HCT116 (cell line): Measurements from ENCODE around the gene MAIP1. TPM values are rescaled to one million over a fixed set of nuclear protein-coding genes. Genes with fewer than 3 reads are reported as not detected.

Experiments
- ATAC-seq: fragments of 200-7000 bp; cut with Tn5 transposase; 2 replicates; pipeline ENCODE4 v1.9.1; 2020; ENCODE audit warnings: mild to moderate bottlenecking, moderate library complexity
- BruUV-seq: library from RNA; stranded (reverse); fragments of 400-500 nt; replicated peaks from 2 replicates; lab custom pipeline; 2021; lab: Mats Ljungman, UMichigan
- CTCF ChIA-PET: fragments of 300-600 bp; sonication (Branson Sonifier 250); formaldehyde crosslinking; loops from one replicate; lab custom pipeline; 2021; ENCODE audit warnings: antibody characterized with exemption; lab: Charles Lee
- POLR2A ChIA-PET: fragments of 300-600, 350-600 bp; sonication (Branson Sonifier 250); formaldehyde crosslinking; loops from one replicate; lab custom pipeline; 2021; ENCODE audit warnings: antibody characterized with exemption; lab: Charles Lee
- RAD21 ChIA-PET, 2 experiments: fragments of 300-600 bp; sonication (Branson Sonifier 250); formaldehyde crosslinking; loops; one replicate each; lab custom pipeline; 2023; ENCODE audit warnings: low total read pairs in 2 of 2; ENCODE audit not compliant: uncharacterized antibody in 2 of 2, unreplicated experiment in 2 of 2, low non-redundant PET in 1 of 2; lab: Charles Lee
- DNase-seq: peaks from one replicate; pipeline ENCODE4 v3.0.0-alpha.2; 2010; ENCODE audit warnings: low read depth, low spot score
- H2AFZ ChIP-seq: fragments of 200-600 bp; shearing (Covaris generic), sonication (generic); 2 replicates; pipeline ENCODE4 v1.6.1; 2017; ENCODE audit warnings: low read depth, mixed run types, mixed read lengths, antibody characterized with exemption, low read length; ENCODE audit not compliant: poor library complexity, severe bottlenecking
- H3K27ac ChIP-seq: 2 replicates; pipeline ENCODE4 v1.5.1; 2012; ENCODE audit warnings: low read depth, low read length
- H3K27me3 ChIP-seq: fragments of 200-600 bp; sonication (generic); 2 replicates; pipeline ENCODE4 v1.6.1; 2016; ENCODE audit warnings: mixed run types, low read length, mixed read lengths; ENCODE audit not compliant: insufficient read depth
- H3K36me3 ChIP-seq, 2 experiments: fragments of 200-500 bp in 1 of 2; fragments of 200-600 bp in 1 of 2; sonication (Bioruptor generic) in 1 of 2; sonication (generic) in 1 of 2; 2 replicates each; pipeline versions ENCODE4 v1.5.1 to v1.6.1; 2014 to 2016; ENCODE audit warnings: low read length in 2 of 2, inconsistent platforms in 1 of 2, mixed read lengths in 1 of 2, mixed run types in 1 of 2; ENCODE audit not compliant: insufficient read depth in 2 of 2, control insufficient read depth in 1 of 2
- H3K4me1 ChIP-seq, 2 experiments: fragments of 200-600 bp in 1 of 2; sonication (generic) in 1 of 2; 2 replicates each; pipeline versions ENCODE4 v1.5.1 to v1.6.1; 2012 to 2017; ENCODE audit warnings: low read length in 2 of 2, inconsistent platforms in 1 of 2, mild to moderate bottlenecking in 1 of 2, mixed read lengths in 1 of 2, mixed run types in 1 of 2, moderate library complexity in 1 of 2; ENCODE audit not compliant: insufficient read depth in 2 of 2, control insufficient read depth in 1 of 2
- H3K4me2 ChIP-seq: fragments of 200-600 bp; sonication (generic); 2 replicates; pipeline ENCODE4 v1.6.1; 2017; ENCODE audit warnings: mixed run types, low read length, mixed read lengths
- H3K4me3 ChIP-seq, 2 experiments: fragments of 200-600 bp in 1 of 2; sonication (generic) in 1 of 2; replicated peaks in 1 of 2; 2 replicates each; pipeline ENCODE4 v1.5.1; 2011 to 2016; ENCODE audit warnings: low read length in 2 of 2, control low read depth in 1 of 2, low read depth in 1 of 2, mild to moderate bottlenecking in 1 of 2, mixed read lengths in 1 of 2, mixed run types in 1 of 2
- H3K79me2 ChIP-seq: fragments of 200-600 bp; sonication (generic); 2 replicates; pipeline ENCODE4 v1.6.1; 2017; ENCODE audit warnings: mild to moderate bottlenecking, mixed run types, low read length, moderate library complexity, mixed read lengths; ENCODE audit not compliant: insufficient read depth
- H3K9ac ChIP-seq: fragments of 200-600 bp; sonication (generic); 2 replicates; pipeline ENCODE4 v1.6.1; 2016; ENCODE audit warnings: low read length, mixed read lengths
- H3K9me2 ChIP-seq: fragments of 200-600 bp; sonication (generic), shearing (Covaris generic); 2 replicates; pipeline ENCODE4 v1.6.1; 2017; ENCODE audit warnings: mixed run types, mild to moderate bottlenecking, moderate library complexity; ENCODE audit not compliant: insufficient read depth
- H3K9me3 ChIP-seq, 2 experiments: fragments of 200-500 bp in 1 of 2; fragments of 200-600 bp in 1 of 2; sonication (Bioruptor generic) in 1 of 2; sonication (generic) in 1 of 2; 2 replicates each; pipeline ENCODE4 v1.6.1; 2014 to 2017; ENCODE audit warnings: low read length in 2 of 2, mixed read lengths in 2 of 2, inconsistent platforms in 1 of 2, low read depth in 1 of 2, mild to moderate bottlenecking in 1 of 2, mixed run types in 1 of 2, moderate library complexity in 1 of 2; ENCODE audit not compliant: control insufficient read depth in 1 of 2, insufficient read depth in 1 of 2
- H4K20me1 ChIP-seq: fragments of 200-600 bp; sonication (generic), shearing (Covaris generic); 2 replicates; pipeline ENCODE4 v1.6.1; 2017; ENCODE audit warnings: mixed run types, mild to moderate bottlenecking, moderate library complexity; ENCODE audit not compliant: insufficient read depth
- ATF3 ChIP-seq: IDR thresholded peaks from 2 replicates; pipeline ENCODE4 v1.6.1; 2012
- CBX3 ChIP-seq: IDR thresholded peaks from 2 replicates; pipeline ENCODE4 v1.6.1; 2012; ENCODE audit warnings: low read depth
- CEBPB ChIP-seq: IDR thresholded peaks from 2 replicates; pipeline ENCODE4 v1.6.1; 2012; ENCODE audit warnings: low read depth
- CTCF ChIP-seq, 3 experiments: fragments of 200-600 bp in 1 of 3; sonication (generic) in 1 of 3; IDR thresholded peaks in 2 of 3; conservative IDR thresholded peaks in 1 of 3; 2 replicates each; pipeline ENCODE4 v1.5.1; 2012 to 2017; ENCODE audit warnings: low read depth in 2 of 3, low read length in 2 of 3, antibody characterized with exemption in 1 of 3, borderline replicate concordance in 1 of 3, control low read depth in 1 of 3, mild to moderate bottlenecking in 1 of 3, mixed read lengths in 1 of 3, mixed run types in 1 of 3, moderate library complexity in 1 of 3; ENCODE audit not compliant: insufficient read depth in 1 of 3
- EGR1 ChIP-seq: IDR thresholded peaks from 2 replicates; pipeline ENCODE4 v1.6.1; 2012; ENCODE audit warnings: low read depth
- FOSL1 ChIP-seq: IDR thresholded peaks from 2 replicates; pipeline ENCODE4 v1.6.1; 2012; ENCODE audit warnings: low read depth
- JUND ChIP-seq: IDR thresholded peaks from 2 replicates; pipeline ENCODE4 v1.6.1; 2012
- MAX ChIP-seq: IDR thresholded peaks from 2 replicates; pipeline ENCODE4 v1.6.1; 2012
- POLR2AphosphoS5 ChIP-seq: IDR thresholded peaks from 2 replicates; pipeline ENCODE4 v1.6.1; 2011; ENCODE audit warnings: mild to moderate bottlenecking, low read depth, low read length, moderate library complexity
- RAD21 ChIP-seq: IDR thresholded peaks from 2 replicates; pipeline ENCODE4 v1.6.1; 2012; ENCODE audit warnings: low read depth, mild to moderate bottlenecking
- REST ChIP-seq: IDR thresholded peaks from 2 replicates; pipeline ENCODE4 v1.6.1; 2012; ENCODE audit warnings: low read depth
- SIN3A ChIP-seq: IDR thresholded peaks from 2 replicates; pipeline ENCODE4 v1.6.1; 2012; ENCODE audit warnings: low read depth
- SP1 ChIP-seq: IDR thresholded peaks from 2 replicates; pipeline ENCODE4 v1.6.1; 2012; ENCODE audit warnings: low read depth
- SRF ChIP-seq: IDR thresholded peaks from 2 replicates; pipeline ENCODE4 v1.6.1; 2012; ENCODE audit warnings: low read depth
- TCF7L2 ChIP-seq: IDR thresholded peaks from 2 replicates; pipeline ENCODE4 v1.7.0; 2011; ENCODE audit warnings: borderline replicate concordance, inconsistent platforms; ENCODE audit not compliant: insufficient read depth, insufficient read length; ENCODE audit errors: extremely low read depth
- ZFX ChIP-seq: fragments of 450-650 bp; IDR thresholded peaks from 2 replicates; pipeline ENCODE4 v1.6.1; 2017
- ZNF274 ChIP-seq: fragments of 200-500 bp; sonication (Bioruptor generic); IDR thresholded peaks from 2 replicates; pipeline ENCODE4 v1.6.1; 2014; ENCODE audit warnings: mild to moderate bottlenecking, low read depth, low read length, inconsistent platforms
- intact Hi-C: fragments of 100-400 bp; cut with micrococcal nuclease; formaldehyde crosslinking; loops from 2 replicates; pipeline ENCODE4 v1.10.0; 2022
- total RNA-seq: library from RNA; stranded (reverse); gene quantifications from one replicate; pipeline ENCODE4 v1.2.1, GENCODE V29; 2021; ENCODE audit not compliant: unreplicated experiment

The MAIP1 gene
- total RNA-seq, 1 experiment from 2014 or later, result 32.5 TPM

GRCh38 chr2:199975273-199975895, 20.0 kb downstream of the MAIP1 start (continued):
- TF ChIP-seq ATF3, result no peak
- TF ChIP-seq ZNF274, result no peak
- TF ChIP-seq ZFX, result no peak
- TF ChIP-seq, all 23 proteins: peak for 4

- POLR2A ChIA-PET, result interaction anchor here (0.8 kb wide), 1 partner anchor 420 kb away, joined by 3 read pairs; no protein-coding TSS in a partner anchor
- DNase-seq, result peak; percentile 29
- Histone ChIP-seq H3K4me3 (peak overlapping the region in 1 of 2 experiments; percentile 18; a peak in 1 of 4 replicates), H2AFZ (no peak overlapping the region), H3K79me2 (no peaks in the 10 kb centered on the region), H3K27ac (no peak overlapping the region), H4K20me1 (no peaks in the 10 kb centered on the region), H3K36me3 (no peaks in the 10 kb centered on the region), H3K9ac (no peak overlapping the region)
- intact Hi-C loops, result loop anchor here (5.0 kb wide), 1 partner anchor 834 kb away; the partner anchor contains the start of gene BZW1
- CTCF ChIA-PET, result interaction anchor here (0.8 to 3.7 kb wide), 2 partner anchors 505 to 735 kb away, joined by 3 to 36 read pairs; no protein-coding TSS in a partner anchor
- RAD21 ChIA-PET, result no interaction called here
- no TSS peak for BruUV-seq
- TF ChIP-seq MAX, result peak; percentile 28; the same call in 1 of the 2 replicates
- peak; percentile 74 for TF ChIP-seq FOSL1
- peak; percentile 74 for TF ChIP-seq JUND
- no peak for TF ChIP-seq CTCF (IDR thresholded peaks at IDR 0.05 in 2 of 3, conservative IDR thresholded peaks at IDR 0.05 in 1 of 3; ENCODE audit: borderline replicate concordance in 1 of 3, insufficient read depth in 1 of 3, low read depth in 2 of 3, low read length in 2 of 3)
- TF ChIP-seq TCF7L2, result no peak
- TF ChIP-seq CBX3, result peak; percentile 72; the same call in 1 of the 2 replicates
- no peak for TF ChIP-seq REST
- peak; percentile 32; the same call in 1 of the 2 replicates for TF ChIP-seq SRF
- TF ChIP-seq SIN3A, result no peak; the same call in 1 of the 2 replicates
- no peak for TF ChIP-seq RAD21
- peak; percentile 74 for TF ChIP-seq SP1
- TF ChIP-seq CEBPB, result peak; percentile 50
- 0 out of 2 replicates have a peak, but pooled peaks have one; percentile 28 for TF ChIP-seq POLR2AphosphoS5
- TF ChIP-seq EGR1, result peak; percentile 45; the same call in 1 of the 2 replicates
- TF ChIP-seq, all 23 proteins: peak for 9
- ATAC-seq, result peak; percentile 61
- no peaks in the 10 kb centered on the region for H3K9me3 ChIP-seq
- H3K4me2 ChIP-seq, result peak overlapping the region; percentile 60
- peaks cover 10 to 26% of the 10 kb centered on the region in 2 experiments for H3K4me1 ChIP-seq
- H3K27me3 ChIP-seq, result no peaks in the 10 kb centered on the region
- H3K9me2 ChIP-seq, result no peaks in the 10 kb centered on the region
Observed at GRCh38 chr2:199977984-199978415, 22.6 kb downstream of the MAIP1 start.
